ENCODE data around the gene PACS1.

The PACS1 gene

GRCh38 chr11:66083767-66084166 is 13.7 kb downstream of the PACS1 start:
- no peak overlapping the region for H3K4me2 ChIP-seq (ENCODE audit: low read depth, low read length, poor library complexity, severe bottlenecking)
- no peaks in the 10 kb centered on the region for H3K27me3 ChIP-seq (ENCODE audit: insufficient read depth, low read length, poor library complexity, severe bottlenecking)
- no peak overlapping the region for H3K9ac ChIP-seq (ENCODE audit: low read depth, low read length, poor library complexity, severe bottlenecking)
- no peaks in the 10 kb centered on the region for H3F3A ChIP-seq (ENCODE audit: low read depth)
- H3K4me3 ChIP-seq (ENCODE audit: low read length, poor library complexity, severe bottlenecking) = no peak overlapping the region
- TF ChIP-seq EZH2phosphoT487 (IDR thresholded peaks at IDR 0.05; ENCODE audit: borderline replicate concordance) = no peak
- TF ChIP-seq CTCF (conservative IDR thresholded peaks at IDR 0.05; ENCODE audit: low read length) = no peak
- no peaks in the 10 kb centered on the region for H3K36me3 ChIP-seq (ENCODE audit: insufficient read depth, low read length)
- H4K20me1 ChIP-seq (ENCODE audit: insufficient read depth, low read length, poor library complexity, severe bottlenecking) = no peaks in the 10 kb centered on the region
- no peaks in the 10 kb centered on the region for H3K9me2 ChIP-seq (replicated peaks; ENCODE audit: low read depth, low read length)
- peaks cover 17% of the 10 kb centered on the region; the same call in 1 of the 2 replicates for H3K79me2 ChIP-seq (ENCODE audit: insufficient read depth, low read length)
- no peaks in the 10 kb centered on the region for H3K9me3 ChIP-seq (ENCODE audit: insufficient read depth, low read depth, low read length)
- no peak overlapping the region for H2AFZ ChIP-seq (ENCODE audit: low read length)
- peaks cover 27% of the 10 kb centered on the region for H3K4me1 ChIP-seq (ENCODE audit: insufficient read depth, low read length, poor library complexity, severe bottlenecking)

GRCh38 chr11:66084821-66085475 is 14.9 kb downstream of the PACS1 start:
- peaks cover 17% of the 10 kb centered on the region; the same call in 1 of the 2 replicates for H3K79me2 ChIP-seq (ENCODE audit: insufficient read depth, low read length)
- no peak overlapping the region for H3K9ac ChIP-seq (ENCODE audit: low read depth, low read length, poor library complexity, severe bottlenecking)
- no peaks in the 10 kb centered on the region for H3K36me3 ChIP-seq (ENCODE audit: insufficient read depth, low read length)
- no peaks in the 10 kb centered on the region for H4K20me1 ChIP-seq (ENCODE audit: insufficient read depth, low read length, poor library complexity, severe bottlenecking)
- H3F3A ChIP-seq (ENCODE audit: low read depth) = no peaks in the 10 kb centered on the region
- TF ChIP-seq EZH2phosphoT487 (IDR thresholded peaks at IDR 0.05; ENCODE audit: borderline replicate concordance) (no peak), CTCF (conservative IDR thresholded peaks at IDR 0.05; ENCODE audit: low read length) (no peak)
- H2AFZ ChIP-seq (ENCODE audit: low read length) = no peak overlapping the region
- no peaks in the 10 kb centered on the region for H3K9me2 ChIP-seq (replicated peaks; ENCODE audit: low read depth, low read length)
- H3K4me3 ChIP-seq (ENCODE audit: low read length, poor library complexity, severe bottlenecking) = no peak overlapping the region
- no peak overlapping the region for H3K4me2 ChIP-seq (ENCODE audit: low read depth, low read length, poor library complexity, severe bottlenecking)
- H3K9me3 ChIP-seq (ENCODE audit: insufficient read depth, low read depth, low read length) = no peaks in the 10 kb centered on the region
- peaks cover 27% of the 10 kb centered on the region for H3K4me1 ChIP-seq (ENCODE audit: insufficient read depth, low read length, poor library complexity, severe bottlenecking)
- H3K27me3 ChIP-seq (ENCODE audit: insufficient read depth, low read length, poor library complexity, severe bottlenecking) = no peaks in the 10 kb centered on the region

GRCh38 chr11:66087148-66087908 is 17.3 kb downstream of the PACS1 start:
- Histone ChIP-seq H3K4me2 (ENCODE audit: low read depth, low read length, poor library complexity, severe bottlenecking) (no peak overlapping the region), H4K20me1 (ENCODE audit: insufficient read depth, low read length, poor library complexity, severe bottlenecking) (no peaks in the 10 kb centered on the region), H3K79me2 (ENCODE audit: insufficient read depth, low read length) (peaks cover 5% of the 10 kb centered on the region; the same call in 1 of the 2 replicates), H3K27me3 (ENCODE audit: insufficient read depth, low read length, poor library complexity, severe bottlenecking) (no peaks in the 10 kb centered on the region), H3K36me3 (ENCODE audit: insufficient read depth, low read length) (no peaks in the 10 kb centered on the region), H3K9me3 (ENCODE audit: insufficient read depth, low read depth, low read length) (no peaks in the 10 kb centered on the region), H2AFZ (ENCODE audit: low read length) (no peak overlapping the region), H3F3A (ENCODE audit: low read depth) (no peaks in the 10 kb centered on the region), H3K9me2 (replicated peaks; ENCODE audit: low read depth, low read length) (no peaks in the 10 kb centered on the region), H3K9ac (ENCODE audit: low read depth, low read length, poor library complexity, severe bottlenecking) (no peak overlapping the region), H3K4me1 (ENCODE audit: insufficient read depth, low read length, poor library complexity, severe bottlenecking) (peaks cover 9% of the 10 kb centered on the region), H3K4me3 (ENCODE audit: low read length, poor library complexity, severe bottlenecking) (no peak overlapping the region)
- TF ChIP-seq EZH2phosphoT487 (IDR thresholded peaks at IDR 0.05; ENCODE audit: borderline replicate concordance) = no peak
- TF ChIP-seq CTCF (conservative IDR thresholded peaks at IDR 0.05; ENCODE audit: low read length) = no peak
